Measurements from ENCODE around the gene PAIP2. TPM values are rescaled to one million over a fixed set of nuclear protein-coding genes. Genes with fewer than 3 reads are reported as not detected.
"Not testable (repeated sequence)": the region's sequence is repeated elsewhere in the genome, so short reads cannot be mapped to it uniquely, and the experiment has no call there.

The PAIP2 gene
- total RNA-seq, 4 donors from 2014 or later = 13.8 to 67.3 (median 36.5) TPM

- Histone ChIP-seq H3K36me3 (peaks cover 0 to 12% (median 2%) of the 10 kb centered on the region in 4 donors), H3K27ac (no peak overlapping the region), H3K4me1 (peaks cover 0 to 25% (median 3%) of the 10 kb centered on the region in 4 donors), H3K27me3 (no peaks in the 10 kb centered on the region), H3K4me3 (no peak overlapping the region), H3K9me3 (no peaks in the 10 kb centered on the region)
- intact Hi-C loops (cut with DNase I; ENCODE audit: low total_unique reads) = no loop called here
- TF ChIP-seq EP300 (IDR thresholded peaks at IDR 0.05; ENCODE audit: low read depth) = no peak
- in situ Hi-C loops (cut with MboI; ENCODE audit: low pct_ligation_motif_present in 1 of 4, low pct_unique_long_range_greater_than_20kb in 1 of 4, low sequenced_read_pairs in 3 of 4) = no loop called here
- DNase-seq = no peak
- WGBS, 2 donors (ENCODE audit: low coverage in 1 of 2) = 81 to 97% methylated on average over 3 of the region's 3 CpGs
Observed at GRCh38 chr5:139354186-139354585, 12.5 kb downstream of the PAIP2 start.

GRCh38 chr5:139355900-139356299 is 14.2 kb downstream of the PAIP2 start:
- H3K27ac ChIP-seq; intact Hi-C loops (cut with DNase I; ENCODE audit: low total_unique reads); in situ Hi-C loops (cut with MboI; ENCODE audit: low pct_ligation_motif_present in 1 of 4, low pct_unique_long_range_greater_than_20kb in 1 of 4, low sequenced_read_pairs in 3 of 4); H3K9me3 ChIP-seq; H3K27me3 ChIP-seq; H3K4me3 ChIP-seq; DNase-seq: not testable (repeated sequence)
- peaks cover 0 to 12% (median 2%) of the 10 kb centered on the region in 4 donors for H3K36me3 ChIP-seq
- peaks cover 0 to 20% (median 3%) of the 10 kb centered on the region in 4 donors for H3K4me1 ChIP-seq
- whole genome bisulfite sequencing, 2 donors (ENCODE audit: low coverage in 1 of 2) = 90 to 93% methylated on average over 2 to 8 of the region's 8 CpGs

GRCh38 chr5:139358064-139358463 is 16.4 kb downstream of the PAIP2 start:
- in situ Hi-C loops (cut with MboI; ENCODE audit: low pct_ligation_motif_present in 1 of 4, low pct_unique_long_range_greater_than_20kb in 1 of 4, low sequenced_read_pairs in 3 of 4) = no loop called here
- H3K36me3 ChIP-seq = peaks cover 0 to 12% (median 2%) of the 10 kb centered on the region in 4 donors
- H3K9me3 ChIP-seq = no peaks in the 10 kb centered on the region
- H3K27me3 ChIP-seq = no peaks in the 10 kb centered on the region
- no peak for TF ChIP-seq POLR2AphosphoS5 (IDR thresholded peaks at IDR 0.05)
- TF ChIP-seq CTCF (IDR thresholded peaks at IDR 0.05) = no peak
- TF ChIP-seq EP300 (IDR thresholded peaks at IDR 0.05; ENCODE audit: low read depth) = no peak
- no peak for TF ChIP-seq POLR2A (IDR thresholded peaks at IDR 0.05)
- DNase-seq = no peak
- no peak overlapping the region for H3K27ac ChIP-seq
- H3K4me3 ChIP-seq = no peak overlapping the region
- intact Hi-C loops (cut with DNase I; ENCODE audit: low total_unique reads) = no loop called here
- H3K4me1 ChIP-seq = peaks cover 0 to 4% (median 0%) of the 10 kb centered on the region in 4 donors

GRCh38 chr5:139360384-139360783 is 18.7 kb downstream of the PAIP2 start:
- Histone ChIP-seq H3K27ac (no peak overlapping the region), H3K4me1 (peaks cover 0 to 4% (median 0%) of the 10 kb centered on the region in 4 donors), H3K4me3 (no peak overlapping the region), H3K27me3 (no peaks in the 10 kb centered on the region), H3K36me3 (peaks cover 0 to 23% (median 8%) of the 10 kb centered on the region in 4 donors), H3K9me3 (no peaks in the 10 kb centered on the region)
- TF ChIP-seq EP300 (IDR thresholded peaks at IDR 0.05; ENCODE audit: low read depth) = no peak
- no peak for TF ChIP-seq CTCF (IDR thresholded peaks at IDR 0.05)
- TF ChIP-seq POLR2AphosphoS5 (IDR thresholded peaks at IDR 0.05) = no peak
- TF ChIP-seq POLR2A (IDR thresholded peaks at IDR 0.05) = no peak
- DNase-seq = no peak
- intact Hi-C loops (cut with DNase I; ENCODE audit: low total_unique reads) (no loop called here), in situ Hi-C loops (cut with MboI; ENCODE audit: low pct_ligation_motif_present in 1 of 4, low pct_unique_long_range_greater_than_20kb in 1 of 4, low sequenced_read_pairs in 3 of 4) (no loop called here)
- 88 to 99% methylated on average over 4 of the region's 4 CpGs for WGBS, 2 donors (ENCODE audit: low coverage in 1 of 2)

GRCh38 chr5:139361835-139362429 is 20.3 kb downstream of the PAIP2 start:
- H3K4me1 ChIP-seq = peaks cover 0 to 2% (median 0%) of the 10 kb centered on the region in 4 donors
- TF ChIP-seq CTCF (IDR thresholded peaks at IDR 0.05) (no peak), EP300 (IDR thresholded peaks at IDR 0.05; ENCODE audit: low read depth) (no peak), POLR2A (IDR thresholded peaks at IDR 0.05) (no peak), POLR2AphosphoS5 (IDR thresholded peaks at IDR 0.05) (no peak)
- H3K36me3 ChIP-seq = peaks cover 0 to 38% (median 15%) of the 10 kb centered on the region in 4 donors
- H3K9me3 ChIP-seq = no peaks in the 10 kb centered on the region
- 33 to 74% methylated on average over 1 to 6 of the region's 6 CpGs for WGBS, 2 donors (ENCODE audit: low coverage in 1 of 2)
- no peaks in the 10 kb centered on the region for H3K27me3 ChIP-seq
- no peak overlapping the region for H3K4me3 ChIP-seq
- no peak for DNase-seq
- intact Hi-C loops (cut with DNase I; ENCODE audit: low total_unique reads) (no loop called here), in situ Hi-C loops (cut with MboI; ENCODE audit: low pct_ligation_motif_present in 1 of 4, low pct_unique_long_range_greater_than_20kb in 1 of 4, low sequenced_read_pairs in 3 of 4) (no loop called here)
- no peak overlapping the region for H3K27ac ChIP-seq

All from transverse colon (tissue), 4 donors.